ENCODE results near the gene ANKRD10.
A peak's percentile ranks its signal among the peaks of the same experiment; 100 is the strongest.

Gene ANKRD10

DNA sequence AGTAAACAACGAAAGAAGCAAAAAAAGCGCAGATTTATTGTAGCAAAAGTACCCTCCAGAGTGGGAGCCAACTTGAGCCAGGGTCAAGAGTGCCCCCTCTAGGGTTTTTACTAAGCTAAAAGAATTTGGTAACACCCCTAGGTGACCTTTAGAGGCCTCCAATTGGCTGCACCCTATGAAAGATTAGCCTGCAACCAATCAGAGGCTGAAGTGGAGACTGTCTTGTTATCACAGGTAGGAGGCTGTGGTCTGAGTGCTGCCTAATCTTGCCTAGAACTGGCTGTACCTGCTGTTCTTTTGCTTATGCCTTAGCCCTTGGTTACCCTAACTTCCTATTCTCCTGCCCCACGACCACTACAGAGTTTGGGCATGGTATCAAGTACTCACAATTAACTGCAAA lies 38.3 kb downstream of the ANKRD10 start:
- TF ChIP-seq, protein P1, sequence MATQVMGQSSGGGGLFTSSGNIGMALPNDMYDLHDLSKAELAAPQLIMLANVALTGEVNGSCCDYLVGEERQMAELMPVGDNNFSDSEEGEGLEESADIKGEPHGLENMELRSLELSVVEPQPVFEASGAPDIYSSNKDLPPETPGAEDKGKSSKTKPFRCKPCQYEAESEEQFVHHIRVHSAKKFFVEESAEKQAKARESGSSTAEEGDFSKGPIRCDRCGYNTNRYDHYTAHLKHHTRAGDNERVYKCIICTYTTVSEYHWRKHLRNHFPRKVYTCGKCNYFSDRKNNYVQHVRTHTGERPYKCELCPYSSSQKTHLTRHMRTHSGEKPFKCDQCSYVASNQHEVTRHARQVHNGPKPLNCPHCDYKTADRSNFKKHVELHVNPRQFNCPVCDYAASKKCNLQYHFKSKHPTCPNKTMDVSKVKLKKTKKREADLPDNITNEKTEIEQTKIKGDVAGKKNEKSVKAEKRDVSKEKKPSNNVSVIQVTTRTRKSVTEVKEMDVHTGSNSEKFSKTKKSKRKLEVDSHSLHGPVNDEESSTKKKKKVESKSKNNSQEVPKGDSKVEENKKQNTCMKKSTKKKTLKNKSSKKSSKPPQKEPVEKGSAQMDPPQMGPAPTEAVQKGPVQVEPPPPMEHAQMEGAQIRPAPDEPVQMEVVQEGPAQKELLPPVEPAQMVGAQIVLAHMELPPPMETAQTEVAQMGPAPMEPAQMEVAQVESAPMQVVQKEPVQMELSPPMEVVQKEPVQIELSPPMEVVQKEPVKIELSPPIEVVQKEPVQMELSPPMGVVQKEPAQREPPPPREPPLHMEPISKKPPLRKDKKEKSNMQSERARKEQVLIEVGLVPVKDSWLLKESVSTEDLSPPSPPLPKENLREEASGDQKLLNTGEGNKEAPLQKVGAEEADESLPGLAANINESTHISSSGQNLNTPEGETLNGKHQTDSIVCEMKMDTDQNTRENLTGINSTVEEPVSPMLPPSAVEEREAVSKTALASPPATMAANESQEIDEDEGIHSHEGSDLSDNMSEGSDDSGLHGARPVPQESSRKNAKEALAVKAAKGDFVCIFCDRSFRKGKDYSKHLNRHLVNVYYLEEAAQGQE (IDR thresholded peaks at IDR 0.05; ENCODE audit: low read depth), result no peak
- TF ChIP-seq TEAD4 (IDR thresholded peaks at IDR 0.05) (no peak), FOXM1 (IDR thresholded peaks at IDR 0.05; ENCODE audit: borderline replicate concordance, low read depth) (no peak), CEBPB (IDR thresholded peaks at IDR 0.05) (no peak), ZBTB7A (IDR thresholded peaks at IDR 0.05; ENCODE audit: low read depth) (no peak), NFIC (IDR thresholded peaks at IDR 0.05) (no peak), TCF12 (IDR thresholded peaks at IDR 0.05; ENCODE audit: low read depth) (no peak), RAD21 (IDR thresholded peaks at IDR 0.05; ENCODE audit: low read depth) (no peak), CREB1 (IDR thresholded peaks at IDR 0.05; ENCODE audit: low read depth) (no peak)
- TF ChIP-seq, protein P2, sequence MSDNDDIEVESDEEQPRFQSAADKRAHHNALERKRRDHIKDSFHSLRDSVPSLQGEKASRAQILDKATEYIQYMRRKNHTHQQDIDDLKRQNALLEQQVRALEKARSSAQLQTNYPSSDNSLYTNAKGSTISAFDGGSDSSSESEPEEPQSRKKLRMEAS (IDR thresholded peaks at IDR 0.05), result no peak

DNA sequence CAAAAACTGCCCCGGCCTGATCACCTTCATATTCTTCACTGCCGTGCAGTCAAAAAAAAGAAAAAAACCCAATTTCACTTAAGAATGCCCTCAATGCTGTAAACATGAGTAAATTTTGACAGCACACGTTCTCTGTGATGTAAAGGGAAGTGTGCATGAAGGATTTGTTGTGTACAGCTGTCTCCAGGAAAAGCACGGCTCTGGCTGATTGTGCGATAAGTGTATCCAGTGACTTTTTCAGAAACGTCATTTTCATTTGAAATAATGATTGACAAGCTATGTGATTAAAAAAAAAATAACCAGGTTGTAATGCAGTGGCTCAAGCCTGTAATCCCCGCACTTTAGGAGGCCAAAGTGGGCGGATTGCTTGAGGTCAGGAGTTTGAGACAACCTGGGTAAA lies 39.6 kb downstream of the ANKRD10 start:
- no peak for TF ChIP-seq TAF1 (IDR thresholded peaks at IDR 0.05; ENCODE audit: low read depth)
- no peak for TF ChIP-seq RAD21 (IDR thresholded peaks at IDR 0.05; ENCODE audit: low read depth)
- no peak for TF ChIP-seq YY1 (IDR thresholded peaks at IDR 0.05; ENCODE audit: low read depth)
- no peak for TF ChIP-seq EGR1 (IDR thresholded peaks at IDR 0.05)
- TF ChIP-seq NFIC (IDR thresholded peaks at IDR 0.05), result no peak
- TF ChIP-seq, protein P1 (IDR thresholded peaks at IDR 0.05; ENCODE audit: low read depth), result no peak
- TF ChIP-seq ZBTB7A (IDR thresholded peaks at IDR 0.05; ENCODE audit: low read depth), result no peak
- no peak for TF ChIP-seq FOXM1 (IDR thresholded peaks at IDR 0.05; ENCODE audit: borderline replicate concordance, low read depth)
- no peak for TF ChIP-seq CEBPB (IDR thresholded peaks at IDR 0.05)
- TF ChIP-seq CREB1 (IDR thresholded peaks at IDR 0.05; ENCODE audit: low read depth), result no peak
- TF ChIP-seq, protein P2 (IDR thresholded peaks at IDR 0.05), result no peak
- TF ChIP-seq TEAD4 (IDR thresholded peaks at IDR 0.05), result no peak
- no peak for TF ChIP-seq TCF12 (IDR thresholded peaks at IDR 0.05; ENCODE audit: low read depth)
- no peak for TF ChIP-seq EP300 (IDR thresholded peaks at IDR 0.05; ENCODE audit: borderline replicate concordance)
- TF ChIP-seq, protein P3, sequence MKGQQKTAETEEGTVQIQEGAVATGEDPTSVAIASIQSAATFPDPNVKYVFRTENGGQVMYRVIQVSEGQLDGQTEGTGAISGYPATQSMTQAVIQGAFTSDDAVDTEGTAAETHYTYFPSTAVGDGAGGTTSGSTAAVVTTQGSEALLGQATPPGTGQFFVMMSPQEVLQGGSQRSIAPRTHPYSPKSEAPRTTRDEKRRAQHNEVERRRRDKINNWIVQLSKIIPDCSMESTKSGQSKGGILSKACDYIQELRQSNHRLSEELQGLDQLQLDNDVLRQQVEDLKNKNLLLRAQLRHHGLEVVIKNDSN (IDR thresholded peaks at IDR 0.05), result no peak

DNA sequence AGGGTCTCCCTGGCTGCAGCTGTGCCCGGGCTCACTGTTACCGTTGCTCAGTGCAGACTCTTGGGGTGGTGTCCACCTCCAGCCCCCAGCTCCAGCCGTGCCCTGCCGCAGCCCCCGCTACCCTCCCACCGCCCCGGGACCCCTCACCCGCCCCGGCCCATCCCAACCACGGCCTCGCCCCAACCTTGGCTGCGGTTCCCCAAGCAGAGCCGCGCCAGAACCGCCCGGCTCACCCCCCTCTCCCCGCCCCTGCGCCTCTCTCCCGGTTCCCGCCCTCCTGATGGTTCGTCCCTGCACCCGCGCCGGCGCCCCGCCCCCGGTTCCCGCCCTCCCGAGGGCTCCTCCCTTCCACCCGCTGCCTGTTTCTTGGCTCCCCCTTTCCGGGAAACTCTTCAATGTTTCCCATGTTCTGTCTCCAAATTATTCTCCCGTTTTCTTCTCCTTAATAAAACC lies 40.3 kb downstream of the ANKRD10 start:
- TF ChIP-seq CEBPB (IDR thresholded peaks at IDR 0.05) (no peak), TAF1 (IDR thresholded peaks at IDR 0.05; ENCODE audit: low read depth) (peak; percentile 18; the same call in 1 of the 2 replicates)

DNA sequence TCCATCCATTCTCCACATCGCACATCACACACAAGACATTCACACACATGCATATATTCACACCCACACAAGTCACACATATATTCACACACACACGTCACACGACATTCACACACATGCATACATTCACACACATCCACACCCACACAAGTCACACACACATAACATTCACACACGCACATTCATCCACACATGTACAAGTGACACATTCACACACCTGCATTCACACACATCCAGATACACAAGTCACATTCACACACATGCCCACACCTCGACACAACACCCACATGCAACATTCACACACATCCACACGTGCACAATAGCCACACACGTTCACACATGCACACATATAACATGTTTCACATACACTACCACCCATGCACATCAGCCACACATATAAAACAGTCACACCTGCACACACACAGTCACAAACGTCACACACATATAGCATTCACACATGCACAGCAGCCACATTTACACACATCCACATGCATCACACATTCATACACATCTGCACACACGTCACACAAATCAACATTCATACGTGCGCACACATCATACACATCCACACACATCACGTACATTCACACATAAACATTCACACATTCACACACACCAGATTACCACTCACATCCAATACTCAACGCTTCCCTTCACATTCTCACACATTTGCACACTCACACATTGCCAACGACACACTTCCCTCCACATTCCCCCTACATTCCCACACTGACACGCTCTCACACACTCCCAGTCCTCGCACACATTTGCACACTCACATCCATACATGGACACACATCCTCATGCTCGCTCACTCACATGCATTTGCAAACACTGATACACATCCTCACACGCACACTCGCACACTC lies 41.0 kb downstream of the ANKRD10 start:
- TF ChIP-seq, protein P2 (IDR thresholded peaks at IDR 0.05), result no peak
- TF ChIP-seq CEBPB (IDR thresholded peaks at IDR 0.05), result no peak
- TF ChIP-seq CREB1 (IDR thresholded peaks at IDR 0.05; ENCODE audit: low read depth), result no peak
- no peak for TF ChIP-seq EGR1 (IDR thresholded peaks at IDR 0.05)
- no peak for TF ChIP-seq RAD21 (IDR thresholded peaks at IDR 0.05; ENCODE audit: low read depth)

DNA sequence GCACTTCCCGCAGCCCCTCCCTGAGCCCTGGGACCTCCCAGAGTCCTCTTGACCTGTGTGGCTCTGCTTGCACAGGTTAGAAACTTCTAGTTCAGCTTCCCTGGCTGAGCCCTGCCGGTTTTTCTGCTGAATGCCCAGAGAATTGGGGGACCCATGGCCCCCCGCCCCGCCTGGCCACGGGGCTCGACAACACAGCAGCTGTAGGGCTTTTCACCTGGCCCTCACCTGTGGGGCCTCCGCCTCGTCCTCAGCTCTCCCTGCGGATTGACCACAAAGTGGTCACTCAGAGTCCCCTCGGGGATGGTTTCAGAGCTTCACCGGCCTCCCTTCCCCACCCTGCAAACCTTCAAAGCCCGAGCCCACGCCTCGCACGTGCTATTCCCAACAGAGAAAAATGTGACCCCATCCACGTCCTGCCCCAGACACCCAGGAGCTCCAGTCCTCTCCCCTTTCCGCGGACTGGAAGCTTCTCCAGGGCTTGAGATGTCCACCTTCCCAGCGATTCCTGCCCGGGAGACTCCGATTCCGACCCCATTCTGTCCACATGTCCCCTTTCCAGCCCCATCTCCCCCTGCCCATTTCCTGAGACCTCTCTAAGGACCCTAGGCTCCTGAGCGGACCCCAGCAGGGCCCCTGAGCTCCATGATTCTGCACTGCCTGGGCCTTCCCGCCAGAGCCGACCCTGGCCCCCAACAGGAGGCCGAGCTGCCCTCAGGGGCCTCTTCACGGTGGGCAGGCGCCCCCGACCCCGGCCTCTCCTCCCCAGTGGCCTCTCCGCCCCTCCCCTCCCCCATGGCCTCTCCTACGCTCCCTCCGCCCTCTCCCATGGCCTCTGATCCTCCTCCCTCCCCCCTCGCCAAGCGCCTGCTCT lies 41.9 kb downstream of the ANKRD10 start:
- TF ChIP-seq TAF1 (IDR thresholded peaks at IDR 0.05; ENCODE audit: low read depth) (no peak), ZBTB7A (IDR thresholded peaks at IDR 0.05; ENCODE audit: low read depth) (no peak), FOXM1 (IDR thresholded peaks at IDR 0.05; ENCODE audit: borderline replicate concordance, low read depth) (no peak), CEBPB (IDR thresholded peaks at IDR 0.05) (no peak), CREB1 (IDR thresholded peaks at IDR 0.05; ENCODE audit: low read depth) (no peak), TEAD4 (IDR thresholded peaks at IDR 0.05) (no peak), EGR1 (IDR thresholded peaks at IDR 0.05) (no peak), EP300 (IDR thresholded peaks at IDR 0.05; ENCODE audit: borderline replicate concordance) (no peak)
- TF ChIP-seq, protein P1 (IDR thresholded peaks at IDR 0.05; ENCODE audit: low read depth), result no peak
